ENCODE data around the gene KLK2. TPM values are rescaled to one million over a fixed set of nuclear protein-coding genes. Genes with fewer than 3 reads are reported as not detected.

The KLK2 gene
- total RNA-seq, 1 donor from 2014 or later: not detected

GRCh38 chr19:50851620-50852019, 21.6 kb upstream of the KLK2 start:
- peaks cover 58% of the 10 kb centered on the region for H3K27me3 Mint-ChIP-seq
- no peak overlapping the region for H3K4me3 Mint-ChIP-seq (ENCODE audit: low read depth)
- no peaks in the 10 kb centered on the region for H3K4me1 Mint-ChIP-seq (ENCODE audit: low read depth)
- no peak for DNase-seq (ENCODE audit: low spot score, unreplicated experiment)
- no peak for TF ChIP-seq CTCF (IDR thresholded peaks at IDR 0.05; ENCODE audit: unreplicated experiment)
- no peaks in the 10 kb centered on the region for H3K9me3 Mint-ChIP-seq (ENCODE audit: low read depth)
- no peak overlapping the region for H3K27ac Mint-ChIP-seq
- no peaks in the 10 kb centered on the region for H3K36me3 Mint-ChIP-seq (ENCODE audit: insufficient read depth)

- H3K27me3 Mint-ChIP-seq: peaks cover 63% of the 10 kb centered on the region
- no peaks in the 10 kb centered on the region for H3K36me3 Mint-ChIP-seq (ENCODE audit: insufficient read depth)
- H3K4me3 Mint-ChIP-seq (ENCODE audit: low read depth): no peak within 1 kb of the TSS
- H3K4me1 Mint-ChIP-seq (ENCODE audit: low read depth): peaks cover 6% of the 10 kb centered on the region
- no peaks in the 10 kb centered on the region for H3K9me3 Mint-ChIP-seq (ENCODE audit: low read depth)
- no peak for TF ChIP-seq CTCF (IDR thresholded peaks at IDR 0.05; ENCODE audit: unreplicated experiment)
- H3K27ac Mint-ChIP-seq: peak within 1 kb of the TSS; percentile 2
- no peak for DNase-seq (ENCODE audit: low spot score, unreplicated experiment)
Measured at GRCh38 chr19:50854636-50855410, 18.4 kb upstream of the KLK2 start, which contains the start of gene KLK3. KLK3 (plus strand) TSS chr19:50854915; CDS start chr19:50854956, 41 bp downstream.

GRCh38 chr19:50857366-50857765, 15.9 kb upstream of the KLK2 start:
- Mint-ChIP-seq H3K36me3 (ENCODE audit: insufficient read depth) (no peaks in the 10 kb centered on the region), H3K4me3 (ENCODE audit: low read depth) (no peak overlapping the region), H3K27ac (no peak overlapping the region), H3K27me3 (peaks cover 68% of the 10 kb centered on the region), H3K9me3 (ENCODE audit: low read depth) (no peaks in the 10 kb centered on the region), H3K4me1 (ENCODE audit: low read depth) (peaks cover 7% of the 10 kb centered on the region)
- DNase-seq (ENCODE audit: low spot score, unreplicated experiment): no peak
- TF ChIP-seq CTCF (IDR thresholded peaks at IDR 0.05; ENCODE audit: unreplicated experiment): no peak

- no peak overlapping the region for H3K4me3 Mint-ChIP-seq (ENCODE audit: low read depth)
- H3K27ac Mint-ChIP-seq: peak overlapping the region; percentile 45
- peaks cover 74% of the 10 kb centered on the region for H3K27me3 Mint-ChIP-seq
Measured at GRCh38 chr19:50858886-50859285, 14.4 kb upstream of the KLK2 start.

GRCh38 chr19:50859849-50860248, 13.4 kb upstream of the KLK2 start:
- Mint-ChIP-seq H3K4me3 (ENCODE audit: low read depth) (no peak overlapping the region), H3K4me1 (ENCODE audit: low read depth) (peaks cover 7% of the 10 kb centered on the region), H3K27me3 (peaks cover 75% of the 10 kb centered on the region), H3K36me3 (ENCODE audit: insufficient read depth) (no peaks in the 10 kb centered on the region), H3K27ac (no peak overlapping the region), H3K9me3 (ENCODE audit: low read depth) (no peaks in the 10 kb centered on the region)
- no peak for TF ChIP-seq CTCF (IDR thresholded peaks at IDR 0.05; ENCODE audit: unreplicated experiment)
- no peak for DNase-seq (ENCODE audit: low spot score, unreplicated experiment)

More at GRCh38 chr19:50858886-50859285, 14.4 kb upstream of the KLK2 start:
- no peak for TF ChIP-seq CTCF (IDR thresholded peaks at IDR 0.05; ENCODE audit: unreplicated experiment)
- Mint-ChIP-seq H3K9me3 (ENCODE audit: low read depth) (no peaks in the 10 kb centered on the region), H3K4me1 (ENCODE audit: low read depth) (peaks cover 7% of the 10 kb centered on the region), H3K36me3 (ENCODE audit: insufficient read depth) (no peaks in the 10 kb centered on the region)
- no peak for DNase-seq (ENCODE audit: low spot score, unreplicated experiment)
